AG04450 (cell line): ENCODE results near the gene RFT1. TPM values are rescaled to one million over a fixed set of nuclear protein-coding genes. Genes with fewer than 3 reads are reported as not detected.
"Not testable (repeated sequence)": the region's sequence is repeated elsewhere in the genome, so short reads cannot be mapped to it uniquely, and the experiment has no call there.

ENCODE experiments used
- CTCF ChIA-PET: fragments of 300-600, 350-600 bp; formaldehyde crosslinking; extraction: SDS; loops from one replicate; lab custom pipeline; 2022; ENCODE audit warnings: antibody characterized with exemption, inconsistent platforms; lab: Charles Lee
- POLR2A ChIA-PET: fragments of 350-600 bp; formaldehyde crosslinking; extraction: SDS; loops from one replicate; lab custom pipeline; 2021; ENCODE audit warnings: antibody characterized with exemption, inconsistent platforms; lab: Yijun Ruan, JAX
- DNase-seq: peaks from one replicate; pipeline ENCODE4 v3.0.0-alpha.2; 2011; ENCODE audit warnings: low read depth, low spot score
- H3K27ac ChIP-seq: one replicate; pipeline ENCODE4 v1.5.1; 2012; ENCODE audit warnings: low read depth, low read length, control low read depth
- H3K27me3 ChIP-seq: one replicate; pipeline ENCODE4 v1.6.0; 2012; ENCODE audit warnings: low read length; ENCODE audit not compliant: control insufficient read depth, insufficient read depth
- H3K4me3 ChIP-seq: 2 replicates; pipeline ENCODE4 v1.5.1; 2011; ENCODE audit warnings: mild to moderate bottlenecking, low read depth, low read length, control low read depth
- H3K9me3 ChIP-seq: 2 replicates; pipeline ENCODE4 v1.5.1; 2012; ENCODE audit warnings: low read length; ENCODE audit not compliant: control insufficient read depth, insufficient read depth
- CTCF ChIP-seq: IDR thresholded peaks from 2 replicates; pipeline ENCODE4 v1.5.1; 2011; ENCODE audit warnings: low read depth, low read length, control low read depth, inconsistent platforms
- polyA plus RNA-seq: library from polyadenylated mRNA; depleted of rRNA; stranded (reverse); fragments of >200 nt; gene quantifications from 2 replicates; pipeline ENCODE4 v1.2.3, GENCODE V29; 2011

Gene RFT1
- polyA plus RNA-seq, 1 experiment = 26.4 TPM

DNA sequence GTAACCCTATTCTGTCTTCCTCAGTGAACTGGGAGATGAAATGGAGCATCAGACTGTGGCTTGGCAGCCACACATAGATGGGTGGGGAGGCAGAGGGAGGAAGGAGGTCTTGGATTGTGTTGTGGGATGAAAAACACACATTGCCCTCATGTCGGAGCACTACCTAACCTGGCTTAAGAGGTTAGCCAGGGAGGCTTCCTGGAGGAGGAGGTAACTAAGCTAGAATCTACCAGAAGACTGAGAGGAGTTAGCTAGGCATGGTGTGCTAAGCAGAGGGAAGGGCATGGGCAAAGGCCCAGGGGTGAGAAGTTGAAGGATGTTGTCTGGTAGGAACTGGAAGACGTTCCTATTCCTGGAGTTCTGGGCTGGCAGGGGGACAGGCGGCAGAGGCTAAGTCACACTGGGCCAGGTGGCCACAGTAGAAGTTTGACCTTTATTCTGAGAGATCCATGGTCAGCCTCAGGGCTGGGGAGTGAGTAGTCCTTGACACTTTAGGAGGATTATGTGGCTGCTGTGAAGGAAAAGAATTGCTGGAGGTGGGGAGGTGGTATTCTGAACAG is 23.1 kb upstream of the RFT1 start:
- Histone ChIP-seq H3K27ac (no peak overlapping the region), H3K27me3 (peaks cover 22% of the 10 kb centered on the region), H3K9me3 (no peaks in the 10 kb centered on the region; the same call in 1 of the 2 replicates), H3K4me3 (no peak overlapping the region)
- CTCF ChIA-PET = no interaction called here
- no peak for TF ChIP-seq CTCF
- no peak for DNase-seq
- POLR2A ChIA-PET = no interaction called here

- no peak overlapping the region for H3K4me3 ChIP-seq
- ChIA-PET POLR2A (no interaction called here), CTCF (interaction anchor here (1.0 kb wide), 1 partner anchor 45 kb away, joined by 5 read pairs; no protein-coding TSS in a partner anchor)
- no peak for DNase-seq
- peaks cover 14% of the 10 kb centered on the region for H3K27me3 ChIP-seq
- no peaks in the 10 kb centered on the region; the same call in 1 of the 2 replicates for H3K9me3 ChIP-seq
- TF ChIP-seq CTCF = no peak
- H3K27ac ChIP-seq = no peak overlapping the region
These were observed 21.8 kb upstream of the RFT1 start for GRCh38 chr3:53151870-53152660.

DNA sequence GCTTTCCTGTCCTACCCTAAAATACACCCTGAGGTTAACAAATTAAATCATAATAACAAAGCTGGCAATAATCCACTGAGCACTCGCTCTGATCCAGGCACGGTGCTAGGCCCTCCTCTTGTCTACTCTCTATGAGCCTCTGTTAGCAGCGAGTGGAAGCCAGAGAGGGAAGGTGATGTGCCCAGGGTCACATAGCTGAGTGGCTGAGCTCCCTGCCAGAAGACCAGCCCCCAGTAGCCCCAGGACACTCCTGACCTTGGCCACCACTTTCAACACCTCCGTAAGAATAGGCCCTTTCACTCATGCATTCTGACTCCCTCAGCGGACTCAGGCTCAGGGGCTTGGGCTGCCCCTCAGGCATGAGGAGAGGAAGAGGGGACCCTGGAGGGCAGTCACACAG is 21.2 kb upstream of the RFT1 start:
- Histone ChIP-seq H3K9me3 (no peaks in the 10 kb centered on the region; the same call in 1 of the 2 replicates), H3K4me3 (no peak overlapping the region), H3K27me3 (peaks cover 8% of the 10 kb centered on the region), H3K27ac (no peak overlapping the region)
- TF ChIP-seq CTCF = no peak
- ChIA-PET POLR2A (no interaction called here), CTCF (interaction anchor here (1.0 kb wide), 1 partner anchor 45 kb away, joined by 5 read pairs; no protein-coding TSS in a partner anchor)
- no peak for DNase-seq

DNA sequence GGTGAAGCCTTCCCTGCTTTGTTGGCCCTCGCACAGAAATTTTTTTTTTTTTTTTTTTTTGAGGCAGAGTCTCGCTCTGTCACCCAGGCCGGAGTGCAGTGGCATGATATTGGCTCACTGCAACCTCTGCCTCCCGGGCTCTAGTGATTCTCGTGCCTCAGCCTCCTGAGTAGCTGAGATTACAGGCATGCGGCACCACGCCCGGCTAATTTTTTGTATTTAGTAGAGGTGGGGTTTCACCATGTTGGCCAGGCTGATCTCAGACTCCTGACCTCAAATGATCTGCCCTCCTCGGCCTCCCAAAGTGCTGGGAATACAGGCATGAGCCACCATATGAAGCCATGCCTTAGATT is 20.8 kb upstream of the RFT1 start:
- DNase-seq, H3K4me3 ChIP-seq, H3K27ac ChIP-seq, POLR2A ChIA-PET, H3K27me3 ChIP-seq, H3K9me3 ChIP-seq: not testable (repeated sequence)
- CTCF ChIA-PET = interaction anchor here (1.0 to 2.5 kb wide), 2 partner anchors 17 to 46 kb away, joined by 5 to 8 read pairs; no protein-coding TSS in a partner anchor

GRCh38 chr3:53150247-53151085 is 20.2 kb upstream of the RFT1 start:
- H3K9me3 ChIP-seq = no peaks in the 10 kb centered on the region; the same call in 1 of the 2 replicates
- CTCF ChIA-PET = interaction anchor here (2.5 kb wide), 1 partner anchor 16 kb away, joined by 8 read pairs; no protein-coding TSS in a partner anchor
- H3K27me3 ChIP-seq = peaks cover 5% of the 10 kb centered on the region
- POLR2A ChIA-PET = no interaction called here
- H3K27ac ChIP-seq = no peak overlapping the region
- no peak for TF ChIP-seq CTCF
- no peak overlapping the region for H3K4me3 ChIP-seq
- no peak for DNase-seq
